ENCODE results near the gene RAI14.

RAI14 gene

DNA sequence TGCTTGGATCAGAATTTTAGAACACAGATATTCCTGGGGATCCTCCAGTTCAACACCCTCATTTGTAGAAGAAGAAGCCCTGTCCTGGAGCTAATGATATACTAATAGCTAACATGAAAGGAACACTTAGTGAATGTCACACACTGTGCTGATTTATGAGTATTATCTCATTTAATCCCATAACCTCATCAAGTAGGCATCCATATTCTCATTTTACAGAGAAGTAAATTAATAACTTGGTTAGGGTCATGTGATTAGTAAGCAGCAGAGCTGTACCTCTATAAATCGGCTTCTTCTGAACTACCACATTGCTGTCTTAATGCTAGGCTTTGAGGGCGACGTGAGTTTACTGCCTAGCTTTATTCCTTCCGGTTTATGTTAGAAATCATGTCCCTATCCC, 188.9 kb downstream of the RAI14 start:
- no peaks in the 10 kb centered on the region for H3K9me3 ChIP-seq (ENCODE audit: severe bottlenecking)
- H3K27ac ChIP-seq = 0 out of 2 replicates have a peak overlapping the region, but pooled peaks have one; percentile 39
- H3K4me3 ChIP-seq (ENCODE audit: low read depth, low read length) = no peak overlapping the region
- TF ChIP-seq, protein P1, sequence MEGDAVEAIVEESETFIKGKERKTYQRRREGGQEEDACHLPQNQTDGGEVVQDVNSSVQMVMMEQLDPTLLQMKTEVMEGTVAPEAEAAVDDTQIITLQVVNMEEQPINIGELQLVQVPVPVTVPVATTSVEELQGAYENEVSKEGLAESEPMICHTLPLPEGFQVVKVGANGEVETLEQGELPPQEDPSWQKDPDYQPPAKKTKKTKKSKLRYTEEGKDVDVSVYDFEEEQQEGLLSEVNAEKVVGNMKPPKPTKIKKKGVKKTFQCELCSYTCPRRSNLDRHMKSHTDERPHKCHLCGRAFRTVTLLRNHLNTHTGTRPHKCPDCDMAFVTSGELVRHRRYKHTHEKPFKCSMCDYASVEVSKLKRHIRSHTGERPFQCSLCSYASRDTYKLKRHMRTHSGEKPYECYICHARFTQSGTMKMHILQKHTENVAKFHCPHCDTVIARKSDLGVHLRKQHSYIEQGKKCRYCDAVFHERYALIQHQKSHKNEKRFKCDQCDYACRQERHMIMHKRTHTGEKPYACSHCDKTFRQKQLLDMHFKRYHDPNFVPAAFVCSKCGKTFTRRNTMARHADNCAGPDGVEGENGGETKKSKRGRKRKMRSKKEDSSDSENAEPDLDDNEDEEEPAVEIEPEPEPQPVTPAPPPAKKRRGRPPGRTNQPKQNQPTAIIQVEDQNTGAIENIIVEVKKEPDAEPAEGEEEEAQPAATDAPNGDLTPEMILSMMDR (IDR thresholded peaks at IDR 0.05; ENCODE audit: low read depth, low read length) = no peak
- DNase-seq = no peak
- H3K27me3 ChIP-seq (ENCODE audit: insufficient read depth, low read depth, severe bottlenecking) = no peaks in the 10 kb centered on the region
- H3K36me3 ChIP-seq = no peaks in the 10 kb centered on the region

DNA sequence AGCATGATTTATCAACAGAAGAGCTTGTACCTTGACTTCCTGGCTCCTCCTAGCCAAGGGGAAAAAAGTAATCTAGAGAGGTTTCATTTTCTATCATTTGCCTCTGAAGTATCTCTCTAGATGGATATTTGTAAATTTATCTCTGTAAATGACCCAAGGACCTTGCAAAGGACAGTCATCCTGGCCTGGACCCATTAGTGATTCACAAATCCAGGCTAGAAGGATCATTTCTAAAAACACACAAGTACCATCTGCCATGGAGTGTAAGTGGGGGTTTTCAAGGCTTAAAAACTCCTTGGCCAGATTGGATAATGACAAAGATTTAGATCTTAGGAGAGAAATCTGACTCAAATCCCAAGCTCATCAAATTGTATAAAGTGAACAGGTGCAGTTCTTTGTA, 190.9 kb downstream of the RAI14 start:
- Histone ChIP-seq H3K9me3 (ENCODE audit: severe bottlenecking) (no peaks in the 10 kb centered on the region), H3K36me3 (no peaks in the 10 kb centered on the region), H3K27me3 (ENCODE audit: insufficient read depth, low read depth, severe bottlenecking) (no peaks in the 10 kb centered on the region), H3K27ac (peak overlapping the region; percentile 71), H3K4me3 (ENCODE audit: low read depth, low read length) (no peak overlapping the region)
- peak; percentile 58 for DNase-seq
- TF ChIP-seq, protein P1 (IDR thresholded peaks at IDR 0.05; ENCODE audit: low read depth, low read length) = no peak

DNA sequence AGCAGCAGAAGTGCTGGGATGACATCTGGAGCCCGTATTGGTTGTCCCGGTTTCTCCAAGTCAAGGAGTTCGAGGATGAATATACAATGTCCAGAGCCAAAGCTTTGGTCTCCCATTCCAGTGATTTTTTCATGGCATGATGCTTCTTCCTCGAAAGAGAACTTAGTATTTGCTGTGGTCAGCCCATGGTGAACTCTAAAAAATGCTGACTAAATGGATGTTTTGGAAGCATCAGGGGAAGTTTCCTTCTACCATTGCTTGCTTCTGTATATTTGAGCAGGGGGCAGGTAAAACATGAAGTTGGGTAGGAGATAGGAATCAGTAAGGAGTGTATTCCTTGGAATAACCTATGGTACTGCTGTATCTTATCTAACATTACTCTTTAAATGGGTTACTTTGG, 191.4 kb downstream of the RAI14 start:
- TF ChIP-seq, protein P1 (IDR thresholded peaks at IDR 0.05; ENCODE audit: low read depth, low read length) = no peak
- no peak overlapping the region; the same call in 1 of the 2 replicates for H3K27ac ChIP-seq

DNA sequence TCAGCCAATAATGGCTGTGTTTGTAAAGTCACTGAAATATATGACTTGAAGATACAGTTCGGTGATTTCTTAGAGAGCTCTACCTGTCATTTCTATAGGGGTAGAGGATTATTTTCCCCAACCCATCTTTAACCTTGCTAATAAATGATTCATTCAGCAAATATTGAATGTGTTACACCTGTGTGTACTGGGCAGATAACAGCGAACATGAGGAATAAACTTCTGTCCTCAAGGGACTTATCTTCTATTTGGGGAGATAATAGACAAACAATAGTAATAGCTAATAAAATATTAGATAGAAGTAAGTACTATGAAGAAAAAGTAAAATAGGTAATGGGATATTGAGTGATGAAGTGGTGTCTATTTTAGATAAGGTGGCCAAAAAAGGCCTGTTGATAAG, 192.1 kb downstream of the RAI14 start:
- Histone ChIP-seq H3K9me3 (ENCODE audit: severe bottlenecking) (peaks cover 3% of the 10 kb centered on the region), H3K4me3 (ENCODE audit: low read depth, low read length) (no peak overlapping the region), H3K27ac (no peak overlapping the region), H3K36me3 (no peaks in the 10 kb centered on the region), H3K27me3 (ENCODE audit: insufficient read depth, low read depth, severe bottlenecking) (no peaks in the 10 kb centered on the region)
- TF ChIP-seq, protein P1 (IDR thresholded peaks at IDR 0.05; ENCODE audit: low read depth, low read length) = no peak
- no peak for DNase-seq

More for the DNA sequence above, 191.4 kb downstream of the RAI14 start:
- H3K36me3 ChIP-seq = no peaks in the 10 kb centered on the region
- no peak for DNase-seq
- no peaks in the 10 kb centered on the region for H3K9me3 ChIP-seq (ENCODE audit: severe bottlenecking)
- H3K27me3 ChIP-seq (ENCODE audit: insufficient read depth, low read depth, severe bottlenecking) = no peaks in the 10 kb centered on the region
- no peak overlapping the region for H3K4me3 ChIP-seq (ENCODE audit: low read depth, low read length)

DNA sequence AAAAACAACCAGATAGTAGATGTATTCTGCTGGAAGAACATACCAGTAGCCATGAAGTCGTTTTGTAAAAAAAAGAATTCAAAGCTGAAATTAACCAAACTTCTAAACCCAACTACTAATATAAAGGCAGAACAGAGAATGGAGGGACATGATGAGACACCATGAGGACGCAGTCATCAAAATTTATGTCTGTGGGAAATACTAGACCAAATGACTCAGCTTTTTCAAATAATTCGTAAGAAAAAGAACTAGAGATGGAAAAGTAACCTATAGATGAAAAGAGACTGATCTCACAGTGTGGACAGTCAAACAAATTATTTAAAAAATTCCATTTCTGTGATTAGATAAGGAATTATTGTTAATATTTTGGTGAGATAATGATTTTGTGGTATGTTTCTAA, 193.1 kb downstream of the RAI14 start:
- Histone ChIP-seq H3K9me3 (ENCODE audit: severe bottlenecking) (peaks cover 4% of the 10 kb centered on the region), H3K27me3 (ENCODE audit: insufficient read depth, low read depth, severe bottlenecking) (no peaks in the 10 kb centered on the region), H3K36me3 (no peaks in the 10 kb centered on the region), H3K4me3 (ENCODE audit: low read depth, low read length) (no peak overlapping the region), H3K27ac (no peak overlapping the region)
- TF ChIP-seq, protein P1 (IDR thresholded peaks at IDR 0.05; ENCODE audit: low read depth, low read length) = no peak
- no peak for DNase-seq

DNA sequence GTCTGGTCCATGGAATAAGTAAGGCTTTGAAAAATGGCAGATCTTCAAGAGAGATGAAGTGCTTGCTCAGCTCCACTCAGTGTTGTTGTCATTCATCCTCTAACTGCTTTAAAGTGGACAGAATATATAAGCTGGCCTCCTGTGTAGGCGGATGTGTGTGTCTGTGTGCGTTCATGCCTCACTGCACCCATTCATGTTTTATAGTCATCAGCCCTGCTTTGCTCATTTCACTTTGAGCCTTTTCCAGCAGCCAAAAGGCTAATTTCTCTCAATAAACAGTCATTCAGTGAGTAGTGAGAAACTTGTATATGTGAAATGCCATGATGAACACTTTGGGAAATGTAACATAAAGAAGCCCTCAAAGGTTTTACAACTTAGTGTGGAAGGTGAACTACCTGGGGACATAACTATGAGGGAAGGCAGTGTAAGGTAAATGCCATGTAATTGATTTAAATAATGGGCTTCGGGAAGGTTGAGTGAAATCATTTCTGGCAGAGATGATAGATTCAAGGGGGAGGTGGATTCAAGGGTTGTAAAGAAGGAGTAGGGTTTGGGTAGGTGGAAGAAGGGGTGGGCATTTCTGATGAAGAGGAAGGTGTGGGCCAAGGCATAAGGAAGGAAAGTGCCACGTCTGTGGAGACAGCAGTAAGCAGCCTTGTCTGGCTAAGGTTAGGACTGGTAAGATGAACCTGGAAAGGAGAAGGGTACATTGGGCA, 198.5 kb downstream of the RAI14 start:
- DNase-seq = no peak
- H3K27me3 ChIP-seq (ENCODE audit: insufficient read depth, low read depth, severe bottlenecking) = no peaks in the 10 kb centered on the region

More for the DNA sequence above, 198.5 kb downstream of the RAI14 start:
- H3K27ac ChIP-seq = no peak overlapping the region
- no peak overlapping the region for H3K4me3 ChIP-seq (ENCODE audit: low read depth, low read length)
- no peaks in the 10 kb centered on the region for H3K36me3 ChIP-seq
- TF ChIP-seq, protein P1 (IDR thresholded peaks at IDR 0.05; ENCODE audit: low read depth, low read length) = no peak
- H3K9me3 ChIP-seq (ENCODE audit: severe bottlenecking) = peaks cover 4% of the 10 kb centered on the region

Data from WERI-Rb-1 (cell line).